Thyroid gland (tissue), 4 donors: Measurements from ENCODE around the gene MTHFR. TPM values are rescaled to one million over a fixed set of nuclear protein-coding genes. Genes with fewer than 3 reads are reported as not detected.

ENCODE experiments used
- DNase-seq, 2 donors: peaks; one replicate each; pipeline ENCODE4 v3.0.0-alpha.2; 2019
- H3K27ac ChIP-seq, 3 donors: fragments of 200-600 bp; sonication (generic); 1 replicate in 2 of 3; 2 replicates in 1 of 3; pipeline ENCODE4 v1.5.1; 2016 to 2019; ENCODE audit warnings: mild to moderate bottlenecking in 1 of 3, moderate library complexity in 1 of 3
- H3K27me3 ChIP-seq: fragments of 200-600 bp; sonication (generic); one replicate; pipeline ENCODE4 v1.5.1; 2019
- H3K36me3 ChIP-seq, 2 donors: fragments of 200-600 bp; sonication (generic); one replicate each; pipeline ENCODE4 v1.5.1; 2016 to 2019
- H3K4me1 ChIP-seq, 2 donors: fragments of 200-600 bp; sonication (generic); one replicate each; pipeline ENCODE4 v1.5.1; 2017 to 2019
- H3K4me3 ChIP-seq, 3 donors: fragments of 200-600 bp; sonication (generic); replicated peaks in 1 of 3; 1 replicate in 2 of 3; 2 replicates in 1 of 3; pipeline ENCODE4 v1.5.1; 2016; ENCODE audit warnings: mild to moderate bottlenecking in 1 of 3
- H3K9me3 ChIP-seq: fragments of 200-600 bp; sonication (generic); one replicate; pipeline ENCODE4 v1.5.1; 2017
- CTCF ChIP-seq, 6 experiments: fragments of 200-600 bp in 3 of 6; fragments of 450-650 bp in 3 of 6; sonication (generic) in 3 of 6; IDR thresholded peaks; one replicate each; pipeline ENCODE4 v1.5.1; 2016 to 2019; ENCODE audit warnings: antibody characterized with exemption in 6 of 6, mild to moderate bottlenecking in 2 of 6, inconsistent platforms in 1 of 6, moderate library complexity in 1 of 6
- POLR2A ChIP-seq, 2 donors: fragments of 450-650 bp; IDR thresholded peaks; one replicate each; pipeline ENCODE4 v1.6.1; 2017; ENCODE audit warnings: antibody characterized with exemption in 2 of 2, mild to moderate bottlenecking in 2 of 2, moderate library complexity in 1 of 2
- WGBS, 2 donors: methylation state at CpG; one replicate each; pipeline ENCODE4 v1.1.5; 2017; 5-methylcytosine and 5-hydroxymethylcytosine counted together
- intact Hi-C: fragments of 100-400 bp; cut with DNase I; formaldehyde crosslinking; loops from one replicate; pipeline ENCODE4 v1.15.1; 2023
- total RNA-seq, 4 donors: library from RNA; depleted of rRNA; stranded (reverse); fragments of >200 nt; gene quantifications; one replicate each; pipeline ENCODE4 v1.2.3, GENCODE V29; 2016

The MTHFR gene
- total RNA-seq, 4 donors from 2014 or later, result 52.8 to 96.9 (median 65.6) TPM

- no peak overlapping the region for H3K4me3 ChIP-seq
- no peak for TF ChIP-seq CTCF (IDR thresholded peaks at IDR 0.05)
- no peak for TF ChIP-seq POLR2A (IDR thresholded peaks at IDR 0.05)
- intact Hi-C loops, result no loop called here
- WGBS, 2 donors, result 78 to 83% methylated on average over 9 of the region's 9 CpGs
- H3K27ac ChIP-seq, result no peak overlapping the region
- no peaks in the 10 kb centered on the region for H3K4me1 ChIP-seq
- H3K9me3 ChIP-seq, result no peaks in the 10 kb centered on the region
- no peak for DNase-seq
- peaks cover 7 to 10% of the 10 kb centered on the region in 2 donors for H3K36me3 ChIP-seq
- H3K27me3 ChIP-seq, result no peaks in the 10 kb centered on the region
Measured at GRCh38 chr1:11848373-11848700, 42.6 kb upstream of the MTHFR start.

- Histone ChIP-seq H3K36me3 (peaks cover 10% of the 10 kb centered on the region in 2 donors), H3K4me3 (no peak within 1 kb of the TSS), H3K27ac (no peak within 1 kb of the TSS), H3K9me3 (no peaks in the 10 kb centered on the region), H3K4me1 (no peaks in the 10 kb centered on the region), H3K27me3 (no peaks in the 10 kb centered on the region)
- DNase-seq, result no peak
- 71 to 75% methylated on average over 18 of the region's 18 CpGs for WGBS, 2 donors
- TF ChIP-seq CTCF (IDR thresholded peaks at IDR 0.05) (no peak), POLR2A (IDR thresholded peaks at IDR 0.05) (no peak)
- intact Hi-C loops, result no loop called here
Measured at GRCh38 chr1:11847667-11848372, 42.1 kb upstream of the MTHFR start, which contains the start of gene NPPA. NPPA (minus strand) TSS chr1:11847783; CDS start chr1:11847684, 99 bp downstream.

GRCh38 chr1:11845641-11846335 is 40.0 kb upstream of the MTHFR start:
- TF ChIP-seq POLR2A (IDR thresholded peaks at IDR 0.05) (no peak), CTCF (IDR thresholded peaks at IDR 0.05) (no peak)
- no peak for DNase-seq
- H3K4me3 ChIP-seq, result no peak overlapping the region
- intact Hi-C loops, result no loop called here
- no peaks in the 10 kb centered on the region for H3K9me3 ChIP-seq
- H3K4me1 ChIP-seq, result no peaks in the 10 kb centered on the region
- H3K27me3 ChIP-seq, result no peaks in the 10 kb centered on the region
- no peak overlapping the region for H3K27ac ChIP-seq
- 46 to 50% methylated on average over 5 of the region's 5 CpGs for WGBS, 2 donors
- H3K36me3 ChIP-seq, result peaks cover 27 to 29% of the 10 kb centered on the region in 2 donors

GRCh38 chr1:11842154-11843041 is 36.6 kb upstream of the MTHFR start:
- 69 to 75% methylated on average over 19 of the region's 19 CpGs for whole genome bisulfite sequencing, 2 donors
- no peak for TF ChIP-seq POLR2A (IDR thresholded peaks at IDR 0.05)
- TF ChIP-seq CTCF (IDR thresholded peaks at IDR 0.05), result no peak
- no peaks in the 10 kb centered on the region for H3K27me3 ChIP-seq
- H3K36me3 ChIP-seq, result peaks cover 56% of the 10 kb centered on the region in 2 donors
- no peaks in the 10 kb centered on the region for H3K4me1 ChIP-seq
- DNase-seq, result peak; percentile 23 to 33
- H3K4me3 ChIP-seq, result no peak overlapping the region
- intact Hi-C loops, result no loop called here
- H3K9me3 ChIP-seq, result no peaks in the 10 kb centered on the region
- H3K27ac ChIP-seq, result peak overlapping the region in 1 of 3 donors; percentile 38
